Uterus (tissue), 4 donors: ENCODE results near the gene ATXN2. TPM values are rescaled to one million over a fixed set of nuclear protein-coding genes. Genes with fewer than 3 reads are reported as not detected.
"Not testable (repeated sequence)": the region's sequence is repeated elsewhere in the genome, so short reads cannot be mapped to it uniquely, and the experiment has no call there.

Source experiments
- DNase-seq, 2 donors: peaks; one replicate each; pipeline ENCODE4 v3.0.0-alpha.2; 2019 to 2020
- H3K27ac ChIP-seq, 2 donors: fragments of 200-600 bp; sonication (generic); 1 replicate in 1 of 2; 2 replicates in 1 of 2; pipeline ENCODE4 v1.5.1; 2016 to 2018
- H3K27me3 ChIP-seq, 2 donors: fragments of 200-600 bp; sonication (generic); one replicate each; pipeline ENCODE4 v1.5.1; 2018 to 2019; ENCODE audit warnings: control low read depth in 1 of 2
- H3K36me3 ChIP-seq, 2 donors: fragments of 200-600 bp; sonication (generic); one replicate each; pipeline ENCODE4 v1.5.1; 2019; ENCODE audit warnings: control low read depth in 1 of 2
- H3K4me1 ChIP-seq, 2 donors: fragments of 200-600 bp; sonication (generic); one replicate each; pipeline ENCODE4 v1.5.1; 2018 to 2019; ENCODE audit warnings: control low read depth in 1 of 2
- H3K4me3 ChIP-seq, 2 donors: fragments of 200-600 bp; sonication (generic); 1 replicate in 1 of 2; 2 replicates in 1 of 2; pipeline ENCODE4 v1.5.1; 2018 to 2019; ENCODE audit warnings: mild to moderate bottlenecking in 1 of 2
- H3K9me3 ChIP-seq, 2 donors: fragments of 200-600 bp; sonication (generic); one replicate each; pipeline ENCODE4 v1.5.1; 2019; ENCODE audit warnings: control low read depth in 1 of 2
- CTCF ChIP-seq, 4 experiments: fragments of 200-600 bp in 2 of 4; fragments of 450-650 bp in 2 of 4; sonication (generic) in 2 of 4; IDR thresholded peaks; one replicate each; pipeline ENCODE4 v1.5.1; 2016 to 2019; ENCODE audit warnings: antibody characterized with exemption in 4 of 4, mild to moderate bottlenecking in 2 of 4, moderate library complexity in 1 of 4
- POLR2A ChIP-seq, 2 donors: fragments of 450-650 bp; IDR thresholded peaks; one replicate each; pipeline ENCODE4 v1.6.1; 2016; ENCODE audit warnings: antibody characterized with exemption in 2 of 2, mild to moderate bottlenecking in 1 of 2, moderate library complexity in 1 of 2
- intact Hi-C: fragments of 100-400 bp; cut with DNase I; formaldehyde crosslinking; loops from one replicate; pipeline ENCODE4 v1.15.1; 2023; ENCODE audit warnings: low total_unique reads
- total RNA-seq, 4 donors: library from RNA; depleted of rRNA in 3 of 4; stranded (reverse); fragments of >200 nt in 3 of 4; gene quantifications; one replicate each; pipeline versions ENCODE4 v1.1.0 to v1.2.4, GENCODE V29; 2014 to 2023
- donor health status: DM: yes; HTN: yes; CAD: no.

Gene ATXN2
- total RNA-seq, 4 donors from 2014 or later: 37.1 to 112 (median 66.0) TPM

GRCh38 chr12:111590552-111590951 lies 8.6 kb downstream of the ATXN2 start:
- peaks cover 0 to 6% of the 10 kb centered on the region in 2 donors for H3K4me1 ChIP-seq
- no peaks in the 10 kb centered on the region for H3K9me3 ChIP-seq
- intact Hi-C loops: no loop called here
- H3K4me3 ChIP-seq: no peak overlapping the region
- no peak for TF ChIP-seq POLR2A (IDR thresholded peaks at IDR 0.05)
- TF ChIP-seq CTCF (IDR thresholded peaks at IDR 0.05): no peak
- no peak overlapping the region for H3K27ac ChIP-seq
- H3K36me3 ChIP-seq: no peaks in the 10 kb centered on the region
- no peak for DNase-seq
- no peaks in the 10 kb centered on the region for H3K27me3 ChIP-seq

- intact Hi-C loops: no loop called here
- H3K4me3 ChIP-seq: no peak overlapping the region
- H3K36me3 ChIP-seq: no peaks in the 10 kb centered on the region
- no peak for DNase-seq
- no peak for TF ChIP-seq POLR2A (IDR thresholded peaks at IDR 0.05)
- no peak for TF ChIP-seq CTCF (IDR thresholded peaks at IDR 0.05)
- no peaks in the 10 kb centered on the region for H3K27me3 ChIP-seq
- no peak overlapping the region for H3K27ac ChIP-seq
- peaks cover 0 to 11% of the 10 kb centered on the region in 2 donors for H3K4me1 ChIP-seq
- H3K9me3 ChIP-seq: no peaks in the 10 kb centered on the region
Observed at GRCh38 chr12:111589601-111590000, 9.5 kb downstream of the ATXN2 start.

- no peak overlapping the region for H3K4me3 ChIP-seq
- no peaks in the 10 kb centered on the region for H3K36me3 ChIP-seq
- TF ChIP-seq CTCF (IDR thresholded peaks at IDR 0.05): no peak
- TF ChIP-seq POLR2A (IDR thresholded peaks at IDR 0.05): no peak
- no peak overlapping the region for H3K27ac ChIP-seq
- no peaks in the 10 kb centered on the region for H3K27me3 ChIP-seq
- H3K4me1 ChIP-seq: peaks cover 0 to 11% of the 10 kb centered on the region in 2 donors
- intact Hi-C loops: no loop called here
- no peaks in the 10 kb centered on the region for H3K9me3 ChIP-seq
- no peak for DNase-seq
Observed at GRCh38 chr12:111588010-111588409, 11.1 kb downstream of the ATXN2 start.

- peaks cover 0 to 11% of the 10 kb centered on the region in 2 donors for H3K4me1 ChIP-seq
- H3K27ac ChIP-seq: no peak overlapping the region
- DNase-seq: no peak
- no peak overlapping the region for H3K4me3 ChIP-seq
- intact Hi-C loops: no loop called here
- H3K9me3 ChIP-seq: no peaks in the 10 kb centered on the region
- H3K36me3 ChIP-seq: no peaks in the 10 kb centered on the region
- H3K27me3 ChIP-seq: no peaks in the 10 kb centered on the region
- TF ChIP-seq POLR2A (IDR thresholded peaks at IDR 0.05) (no peak), CTCF (IDR thresholded peaks at IDR 0.05) (no peak)
Observed at GRCh38 chr12:111586986-111587385, 12.1 kb downstream of the ATXN2 start.

- no peaks in the 10 kb centered on the region for H3K27me3 ChIP-seq
- H3K4me1 ChIP-seq: peaks cover 0 to 11% of the 10 kb centered on the region in 2 donors
- no peak for TF ChIP-seq POLR2A (IDR thresholded peaks at IDR 0.05)
- intact Hi-C loops: no loop called here
- H3K36me3 ChIP-seq: no peaks in the 10 kb centered on the region
- H3K9me3 ChIP-seq: no peaks in the 10 kb centered on the region
- no peak overlapping the region for H3K4me3 ChIP-seq
- no peak for DNase-seq
- no peak overlapping the region for H3K27ac ChIP-seq
Observed at GRCh38 chr12:111585690-111586089, 13.4 kb downstream of the ATXN2 start.

GRCh38 chr12:111584959-111585358 lies 14.2 kb downstream of the ATXN2 start:
- peaks cover 0 to 11% of the 10 kb centered on the region in 2 donors for H3K4me1 ChIP-seq
- intact Hi-C loops: no loop called here
- TF ChIP-seq CTCF (IDR thresholded peaks at IDR 0.05) (no peak), POLR2A (IDR thresholded peaks at IDR 0.05) (no peak)

GRCh38 chr12:111583506-111583905 lies 15.6 kb downstream of the ATXN2 start:
- H3K4me1 ChIP-seq: peaks cover 0 to 11% of the 10 kb centered on the region in 2 donors
- intact Hi-C loops, DNase-seq: not testable (repeated sequence)

More at GRCh38 chr12:111584959-111585358, 14.2 kb downstream of the ATXN2 start:
- DNase-seq: no peak
- Histone ChIP-seq H3K27ac (no peak overlapping the region), H3K9me3 (no peaks in the 10 kb centered on the region), H3K27me3 (no peaks in the 10 kb centered on the region), H3K4me3 (no peak overlapping the region), H3K36me3 (no peaks in the 10 kb centered on the region)

More at GRCh38 chr12:111583506-111583905, 15.6 kb downstream of the ATXN2 start:
- not testable (repeated sequence) for H3K27me3 ChIP-seq, H3K4me3 ChIP-seq, H3K9me3 ChIP-seq, H3K36me3 ChIP-seq, H3K27ac ChIP-seq
